SK-N-SH (cell line): ENCODE results near the gene MELTF. TPM values are rescaled to one million over a fixed set of nuclear protein-coding genes. Genes with fewer than 3 reads are reported as not detected.

ENCODE experiments used
- CTCF ChIA-PET: fragments of 300-600, 350-600 bp; formaldehyde crosslinking; extraction: SDS; loops from one replicate; lab custom pipeline; 2021; lab: Yijun Ruan, JAX
- POLR2A ChIA-PET: fragments of 350-600 bp; sonication (Branson Sonifier 250); formaldehyde crosslinking; extraction: SDS; loops from one replicate; lab custom pipeline; 2020; ENCODE audit warnings: antibody characterized with exemption, inconsistent platforms; lab: Yijun Ruan, JAX
- DNase-seq: peaks from one replicate; pipeline ENCODE4 v3.0.0; 2012
- H2AFZ ChIP-seq: fragments of 200-600 bp; sonication (generic); 2 replicates; pipeline ENCODE4 v1.8.1; 2016; ENCODE audit warnings: antibody characterized with exemption, mild to moderate bottlenecking, low read depth
- H3F3A ChIP-seq: fragments of 200-600 bp; sonication (generic); replicated peaks from 2 replicates; pipeline ENCODE3; 2016; ENCODE audit warnings: antibody characterized with exemption, mild to moderate bottlenecking; ENCODE audit not compliant: insufficient read depth
- H3K27ac ChIP-seq, 2 experiments: fragments of 200-500 bp in 1 of 2; fragments of 200-600 bp in 1 of 2; sonication (Bioruptor generic) in 1 of 2; sonication (generic), shearing (Covaris generic) in 1 of 2; 2 replicates each; pipeline versions ENCODE4 v1.5.1 to v1.6.1; 2014 to 2016; ENCODE audit warnings: low read depth in 2 of 2, inconsistent platforms in 1 of 2, low read length in 1 of 2, mild to moderate bottlenecking in 1 of 2, mixed read lengths in 1 of 2
- H3K27me3 ChIP-seq: fragments of 200-600 bp; sonication (generic), shearing (Covaris generic); 2 replicates; pipeline ENCODE4 v1.6.1; 2016; ENCODE audit warnings: mixed run types; ENCODE audit not compliant: insufficient read depth
- H3K36me3 ChIP-seq, 2 experiments: fragments of 200-500 bp in 1 of 2; fragments of 200-600 bp in 1 of 2; sonication (Bioruptor generic) in 1 of 2; sonication (generic) in 1 of 2; replicated peaks in 1 of 2; 2 replicates each; pipeline versions ENCODE3 to v1.5.1; 2014 to 2016; ENCODE audit warnings: low read length in 1 of 2, mild to moderate bottlenecking in 1 of 2; ENCODE audit not compliant: insufficient read depth in 2 of 2, control insufficient read depth in 1 of 2
- H3K4me1 ChIP-seq, 2 experiments: fragments of 200-500 bp in 1 of 2; fragments of 200-600 bp in 1 of 2; sonication (Bioruptor generic) in 1 of 2; sonication (generic), shearing (Covaris generic) in 1 of 2; 2 replicates each; pipeline versions ENCODE4 v1.5.1 to v1.6.1; 2014 to 2016; ENCODE audit warnings: low read depth in 1 of 2, low read length in 1 of 2, mixed run types in 1 of 2; ENCODE audit not compliant: insufficient read depth in 2 of 2, control insufficient read depth in 1 of 2
- H3K4me2 ChIP-seq: fragments of 200-600 bp; sonication (generic), shearing (Covaris generic); 2 replicates; pipeline ENCODE4 v1.6.1; 2017; ENCODE audit warnings: mixed run types
- H3K4me3 ChIP-seq, 2 experiments: fragments of 200-500 bp in 1 of 2; fragments of 200-600 bp in 1 of 2; sonication (Bioruptor generic) in 1 of 2; sonication (generic), shearing (Covaris generic) in 1 of 2; 2 replicates each; pipeline versions ENCODE4 v1.5.1 to v1.8.1; 2014 to 2016; ENCODE audit warnings: low read depth in 2 of 2, inconsistent platforms in 1 of 2, low read length in 1 of 2, mild to moderate bottlenecking in 1 of 2, mixed read lengths in 1 of 2, moderate library complexity in 1 of 2
- H3K79me2 ChIP-seq: fragments of 200-600 bp; sonication (generic); 2 replicates; pipeline ENCODE4 v1.8.1; 2017; ENCODE audit warnings: mild to moderate bottlenecking; ENCODE audit not compliant: insufficient read depth
- H3K9ac ChIP-seq: fragments of 200-600 bp; sonication (generic); 2 replicates; pipeline ENCODE4 v1.6.1; 2017; ENCODE audit warnings: mixed run types
- H3K9me2 ChIP-seq: fragments of 200-600 bp; sonication (generic); 2 replicates; pipeline ENCODE4 v1.6.1; 2017; ENCODE audit warnings: mixed run types
- H3K9me3 ChIP-seq: fragments of 200-600 bp; sonication (generic); 2 replicates; pipeline ENCODE4 v1.6.1; 2017; ENCODE audit warnings: mixed run types, mild to moderate bottlenecking, moderate library complexity
- H4K20me1 ChIP-seq: fragments of 200-600 bp; sonication (generic); 2 replicates; pipeline ENCODE4 v1.6.1; 2017; ENCODE audit warnings: mild to moderate bottlenecking, mixed run types; ENCODE audit not compliant: insufficient read depth
- EP300 ChIP-seq, 2 experiments: IDR thresholded peaks; 2 replicates each; pipeline versions ENCODE4 v1.4.0 to v1.6.1; 2012; ENCODE audit warnings: borderline replicate concordance in 1 of 2, low read depth in 1 of 2, low read length in 1 of 2
- EZH2phosphoT487 ChIP-seq: fragments of 200-600 bp; sonication (generic); IDR thresholded peaks from 2 replicates; pipeline ENCODE4 v1.6.1; 2017; ENCODE audit warnings: low read depth, mixed run types, mild to moderate bottlenecking, antibody characterized with exemption, moderate library complexity, borderline replicate concordance
- FOSL2 ChIP-seq: IDR thresholded peaks from 2 replicates; pipeline ENCODE4 v1.4.0; 2012; ENCODE audit warnings: low read depth, mild to moderate bottlenecking, moderate library complexity, borderline replicate concordance
- FOXJ3 ChIP-seq: sonication (generic); formaldehyde crosslinking; IDR thresholded peaks from 2 replicates; pipeline ENCODE4 v1.5.1; 2020; ENCODE audit warnings: mild to moderate bottlenecking, missing genetic modification reagents
- GATA2 ChIP-seq: sonication (generic); formaldehyde crosslinking; IDR thresholded peaks from 2 replicates; pipeline ENCODE4 v1.5.0; 2020; ENCODE audit warnings: mild to moderate bottlenecking, missing genetic modification reagents
- JUND ChIP-seq: IDR thresholded peaks from 2 replicates; pipeline ENCODE4 v1.4.0; 2012
- MAX ChIP-seq: IDR thresholded peaks from 2 replicates; pipeline ENCODE4 v1.4.0; 2012; ENCODE audit warnings: low read depth
- MXI1 ChIP-seq: IDR thresholded peaks from 2 replicates; pipeline ENCODE4 v1.6.1; 2012; ENCODE audit warnings: mild to moderate bottlenecking, low read depth, low read length, improper control_type of control experiment
- NFIC ChIP-seq: IDR thresholded peaks from 2 replicates; pipeline ENCODE4 v1.4.0; 2012; ENCODE audit warnings: borderline replicate concordance
- RAD21 ChIP-seq: IDR thresholded peaks from 2 replicates; pipeline ENCODE4 v1.6.1; 2012; ENCODE audit warnings: mild to moderate bottlenecking, low read length
- RCOR1 ChIP-seq: fragments of 150-350 bp; IDR thresholded peaks from 2 replicates; pipeline ENCODE4 v1.6.1; 2017; ENCODE audit warnings: antibody characterized with exemption, low read length
- RFX5 ChIP-seq: IDR thresholded peaks from 2 replicates; pipeline ENCODE4 v1.6.1; 2012; ENCODE audit warnings: mild to moderate bottlenecking, improper control_type of control experiment, low read length
- SIN3A ChIP-seq: IDR thresholded peaks from 2 replicates; pipeline ENCODE4 v1.6.1; 2012; ENCODE audit warnings: low read depth, mild to moderate bottlenecking, low read length, moderate library complexity, borderline replicate concordance
- SMC3 ChIP-seq: IDR thresholded peaks from 2 replicates; pipeline ENCODE4 v1.6.1; 2012; ENCODE audit warnings: low read depth, low read length, improper control_type of control experiment
- TCF12 ChIP-seq: IDR thresholded peaks from 2 replicates; pipeline ENCODE4 v1.4.0; 2012
- USF1 ChIP-seq: IDR thresholded peaks from 2 replicates; pipeline ENCODE4 v1.4.0; 2012; ENCODE audit warnings: low read depth, borderline replicate concordance
- USF2 ChIP-seq: fragments of 150-350 bp; IDR thresholded peaks from 2 replicates; pipeline ENCODE4 v1.6.1; 2017; ENCODE audit warnings: antibody characterized with exemption, low read length, low read depth, borderline replicate concordance
- ZBTB33 ChIP-seq: IDR thresholded peaks from 2 replicates; pipeline ENCODE4 v1.4.0; 2012; ENCODE audit warnings: low read depth, borderline replicate concordance
- WGBS: methylation state at CpG from one replicate; pipeline ENCODE4 v1.1.6; 2017; ENCODE audit warnings: low lambda C conversion rate; 5-methylcytosine and 5-hydroxymethylcytosine counted together
- polyA plus RNA-seq, 3 experiments: library from polyadenylated mRNA; depleted of rRNA; stranded (reverse); fragments of >200 nt; gene quantifications; 2 replicates each; pipeline ENCODE4 v1.2.3, GENCODE V29; 2012

The MELTF gene
- polyA plus RNA-seq, 1 of the 3 experiments (the other 2 are of a cell fraction): 32.4 TPM

- H3K9me3 ChIP-seq: no peaks in the 10 kb centered on the region
- no peak overlapping the region for H3K4me3 ChIP-seq
- H3K36me3 ChIP-seq: no peaks in the 10 kb centered on the region
- ChIA-PET POLR2A (no interaction called here), CTCF (interaction anchor here (0.6 to 7.0 kb wide), 4 partner anchors 9 to 770 kb away, joined by 3 to 57 read pairs (median 8); no protein-coding TSS in a partner anchor)
- H3K9me2 ChIP-seq: no peaks in the 10 kb centered on the region
- no peaks in the 10 kb centered on the region for H4K20me1 ChIP-seq
- no peak overlapping the region for H3K9ac ChIP-seq
- peaks cover 0 to 22% of the 10 kb centered on the region in 2 experiments; a peak in 1 of 4 replicates for H3K4me1 ChIP-seq
- no peak overlapping the region for H3K4me2 ChIP-seq
- H2AFZ ChIP-seq: no peak overlapping the region
- peaks cover 5% of the 10 kb centered on the region; the same call in 1 of the 2 replicates for H3K79me2 ChIP-seq
- no peaks in the 10 kb centered on the region for H3F3A ChIP-seq
- 97% methylated on average over 23 of the region's 28 CpGs for WGBS
- DNase-seq: no peak
- H3K27me3 ChIP-seq: no peaks in the 10 kb centered on the region
- TF ChIP-seq FOXJ3 (CRISPR knock-in tag) (no peak), USF1 (no peak), EZH2phosphoT487 (no peak), FOSL2 (no peak), GATA2 (CRISPR knock-in tag) (no peak), SMC3 (no peak), RFX5 (no peak), RAD21 (no peak), TCF12 (no peak), MXI1 (no peak), EP300 (IDR thresholded peaks at IDR 0.05; ENCODE audit: borderline replicate concordance in 1 of 2, low read depth in 1 of 2, low read length in 1 of 2) (no peak), SIN3A (no peak), ZBTB33 (no peak), MAX (no peak), JUND (no peak), USF2 (no peak), NFIC (no peak), RCOR1 (no peak)
- H3K27ac ChIP-seq: no peak overlapping the region
These were observed 4.5 kb downstream of the MELTF start for GRCh38 chr3:197024881-197025735.
